Chondrocyte (in vitro differentiated cells): ENCODE measurements around the gene TCF4. TPM values are rescaled to one million over a fixed set of nuclear protein-coding genes. Genes with fewer than 3 reads are reported as not detected.

Experiments used
- DNase-seq: peaks from one replicate; pipeline ENCODE4 v3.0.0; 2021; ENCODE audit warnings: mixed read lengths, low spot score
- H3K27ac Mint-ChIP-seq: one replicate; pipeline ENCODE4 v1.8.0; 2021; ENCODE audit warnings: mild to moderate bottlenecking, moderate library complexity, mixed read lengths; ENCODE audit not compliant: unreplicated experiment
- H3K27me3 Mint-ChIP-seq: 2 replicates; pipeline ENCODE4 v1.8.0; 2021; ENCODE audit warnings: low read depth, mixed read lengths
- H3K36me3 Mint-ChIP-seq: 2 replicates; pipeline ENCODE4 v1.8.0; 2021; ENCODE audit warnings: low read depth, mixed read lengths
- H3K4me1 Mint-ChIP-seq: 2 replicates; pipeline ENCODE4 v1.8.0; 2021; ENCODE audit warnings: low read depth, mild to moderate bottlenecking, mixed read lengths
- H3K4me3 Mint-ChIP-seq: one replicate; pipeline ENCODE4 v1.8.0; 2021; ENCODE audit warnings: mild to moderate bottlenecking, moderate library complexity, mixed read lengths; ENCODE audit not compliant: unreplicated experiment
- H3K9me3 Mint-ChIP-seq: 2 replicates; pipeline ENCODE4 v1.8.0; 2021; ENCODE audit warnings: low read depth, mixed read lengths
- CTCF ChIP-seq: fragments of 200-600 bp; sonication (generic); IDR thresholded peaks from 2 replicates; pipeline ENCODE4 v1.5.0; 2021; ENCODE audit warnings: antibody characterized with exemption, mild to moderate bottlenecking, moderate library complexity
- total RNA-seq: library from RNA; stranded (reverse); gene quantifications from 3 replicates; pipeline ENCODE4 v1.2.1, GENCODE V29; 2021

Gene TCF4
- total RNA-seq, 1 donor from 2014 or later, result 36.8 TPM

GRCh38 chr18:55262021-55262560, 325.9 kb downstream of the TCF4 start:
- H3K9me3 Mint-ChIP-seq, result no peaks in the 10 kb centered on the region
- TF ChIP-seq CTCF, result no peak
- no peak overlapping the region for H3K27ac Mint-ChIP-seq
- H3K36me3 Mint-ChIP-seq, result peaks cover 12% of the 10 kb centered on the region
- no peak for DNase-seq
- peaks cover 53% of the 10 kb centered on the region for H3K4me1 Mint-ChIP-seq
- no peaks in the 10 kb centered on the region for H3K27me3 Mint-ChIP-seq
- no peak overlapping the region for H3K4me3 Mint-ChIP-seq

GRCh38 chr18:55261253-55261652, 326.7 kb downstream of the TCF4 start:
- no peak for TF ChIP-seq CTCF
- no peak overlapping the region for H3K4me3 Mint-ChIP-seq
- H3K36me3 Mint-ChIP-seq, result peaks cover 11% of the 10 kb centered on the region
- H3K4me1 Mint-ChIP-seq, result peaks cover 56% of the 10 kb centered on the region
- no peak for DNase-seq
- H3K27me3 Mint-ChIP-seq, result no peaks in the 10 kb centered on the region
- H3K9me3 Mint-ChIP-seq, result no peaks in the 10 kb centered on the region
- H3K27ac Mint-ChIP-seq, result peak overlapping the region; percentile 32

GRCh38 chr18:55258088-55258487, 329.9 kb downstream of the TCF4 start:
- Mint-ChIP-seq H3K36me3 (peaks cover 13% of the 10 kb centered on the region), H3K4me3 (no peak overlapping the region), H3K27me3 (no peaks in the 10 kb centered on the region)

GRCh38 chr18:55256929-55257289, 331.1 kb downstream of the TCF4 start:
- H3K36me3 Mint-ChIP-seq, result peaks cover 13% of the 10 kb centered on the region
- H3K4me3 Mint-ChIP-seq, result peak overlapping the region; percentile 26

More at GRCh38 chr18:55258088-55258487, 329.9 kb downstream of the TCF4 start:
- no peak overlapping the region for H3K27ac Mint-ChIP-seq
- no peak for DNase-seq
- TF ChIP-seq CTCF, result no peak
- H3K9me3 Mint-ChIP-seq, result peaks cover 5% of the 10 kb centered on the region
- peaks cover 47% of the 10 kb centered on the region for H3K4me1 Mint-ChIP-seq

GRCh38 chr18:55256226-55256928, 331.6 kb downstream of the TCF4 start:
- no peak for DNase-seq
- H3K9me3 Mint-ChIP-seq, result peaks cover 5% of the 10 kb centered on the region
- H3K4me1 Mint-ChIP-seq, result peaks cover 58% of the 10 kb centered on the region
- TF ChIP-seq CTCF, result no peak
- peak overlapping the region; percentile 93 for H3K27ac Mint-ChIP-seq
- H3K27me3 Mint-ChIP-seq, result no peaks in the 10 kb centered on the region
- H3K4me3 Mint-ChIP-seq, result peak overlapping the region; percentile 8
- H3K36me3 Mint-ChIP-seq, result peaks cover 13% of the 10 kb centered on the region

More at GRCh38 chr18:55256929-55257289, 331.1 kb downstream of the TCF4 start:
- Mint-ChIP-seq H3K27ac (peak overlapping the region; percentile 93), H3K4me1 (peaks cover 54% of the 10 kb centered on the region), H3K9me3 (peaks cover 5% of the 10 kb centered on the region), H3K27me3 (no peaks in the 10 kb centered on the region)
- DNase-seq, result no peak
- TF ChIP-seq CTCF, result no peak
